GM23338 (cell line): ENCODE data around the gene MRO. TPM values are rescaled to one million over a fixed set of nuclear protein-coding genes. Genes with fewer than 3 reads are reported as not detected.

Experiments
- CREB1 ChIP-seq: fragments of 250-450 bp; sonication (Bioruptor Pico); IDR thresholded peaks from 2 replicates; pipeline ENCODE4 v1.5.0; 2020; ENCODE audit warnings: low read depth, mild to moderate bottlenecking, moderate library complexity
- EZH2 ChIP-seq: fragments of 200-600 bp; sonication (generic); IDR thresholded peaks from one replicate; pipeline ENCODE4 v1.8.0; 2017; ENCODE audit warnings: antibody characterized with exemption, mild to moderate bottlenecking, low read depth; ENCODE audit not compliant: unreplicated experiment
- EZH2phosphoT487 ChIP-seq: fragments of 200-600 bp; sonication (generic); IDR thresholded peaks from one replicate; pipeline ENCODE4 v1.8.1; 2018; ENCODE audit warnings: antibody characterized with exemption; ENCODE audit not compliant: unreplicated experiment
- JUNB ChIP-seq: IDR thresholded peaks from one replicate; pipeline ENCODE4 v1.6.1; 2016; ENCODE audit warnings: antibody characterized with exemption; ENCODE audit not compliant: unreplicated experiment
- REST ChIP-seq: IDR thresholded peaks from one replicate; pipeline ENCODE4 v1.6.1; 2018; ENCODE audit warnings: antibody characterized with exemption; ENCODE audit not compliant: unreplicated experiment
- STAT1 ChIP-seq: IDR thresholded peaks from one replicate; pipeline ENCODE4 v1.6.1; 2016; ENCODE audit warnings: antibody characterized with exemption; ENCODE audit not compliant: unreplicated experiment
- ZNF114 ChIP-seq: fragments of 250-450 bp; sonication (Bioruptor Pico); IDR thresholded peaks from 2 replicates; pipeline ENCODE4 v1.5.0; 2020; ENCODE audit warnings: mild to moderate bottlenecking, moderate library complexity
- ZNF462 ChIP-seq: fragments of 250-450 bp; sonication (Bioruptor Pico); IDR thresholded peaks from 2 replicates; pipeline ENCODE4 v1.5.0; 2020; ENCODE audit warnings: mild to moderate bottlenecking, moderate library complexity
- polyA plus RNA-seq: library from polyadenylated mRNA; unstranded; fragments of >200 nt; fragmentation: Nextera tagmentation; extraction: Ambion mirVana; gene quantifications from 2 replicates; pipeline ENCODE4 v1.2.1, GENCODE V29; 2016
- total RNA-seq: library from RNA; depleted of rRNA; stranded (reverse); fragments of >200 nt; shearing (Covaris generic); gene quantifications from 2 replicates; pipeline ENCODE4 v1.2.3, GENCODE V29; 2014

Gene MRO
- total and polyA plus RNA-seq, 2 experiments from 2014 or later, result 0.78 to 0.80 TPM

GRCh38 chr18:50805732-50806131 is 14.1 kb downstream of the MRO start (continued):
- TF ChIP-seq ZNF462 (CRISPR knock-in tag) (no peak), CREB1 (no peak), STAT1 (no peak), JUNB (no peak), EZH2phosphoT487 (no peak), REST (no peak), EZH2 (no peak), ZNF114 (CRISPR knock-in tag) (no peak)
